D721Med (cell line): ENCODE data around the gene LEKR1.
A peak's percentile ranks its signal among the peaks of the same experiment; 100 is the strongest.

Source experiments
- DNase-seq: peaks from one replicate; pipeline ENCODE4 v3.0.0; 2011; ENCODE audit warnings: low spot score; ENCODE audit not compliant: insufficient read length
- FAIRE-seq: peaks from 2 replicates; lab custom pipeline; 2011; peaks lifted over from hg19 to GRCh38; lab: Jason Lieb, UNC
- CTCF ChIP-seq: IDR thresholded peaks from 2 replicates; pipeline ENCODE4 v1.5.1; 2012; ENCODE audit warnings: mild to moderate bottlenecking, control low read depth; ENCODE audit not compliant: insufficient read depth; ENCODE audit errors: missing control alignments

LEKR1 gene

GRCh38 chr3:157086060-157086750 is 260.1 kb downstream of the LEKR1 start:
- no peak for TF ChIP-seq CTCF
- no peak for DNase-seq
- no peak for FAIRE-seq

- DNase-seq (no peak), FAIRE-seq (no peak)
- no peak for TF ChIP-seq CTCF
Observed at GRCh38 chr3:157086775-157087174, 260.6 kb downstream of the LEKR1 start.

DNA sequence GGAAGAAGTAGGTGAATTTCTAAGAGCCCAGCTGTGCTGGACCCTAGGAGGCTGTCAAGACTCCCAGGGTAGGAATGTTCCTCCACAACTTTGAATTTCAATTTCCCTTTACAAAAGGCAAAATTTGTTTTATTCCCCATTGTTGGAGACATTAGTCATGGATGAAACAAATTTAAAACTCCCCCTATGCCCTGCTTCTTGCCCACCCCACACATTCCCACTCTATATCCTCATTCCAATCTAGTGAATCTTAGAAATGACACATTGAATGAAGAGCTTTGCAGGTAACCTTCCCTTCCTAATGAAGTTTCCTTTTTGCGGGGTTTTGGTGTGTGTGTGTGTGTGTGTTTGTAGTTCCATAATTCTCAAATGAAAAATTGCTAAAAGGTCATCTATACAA is 261.2 kb downstream of the LEKR1 start:
- no peak for FAIRE-seq

DNA sequence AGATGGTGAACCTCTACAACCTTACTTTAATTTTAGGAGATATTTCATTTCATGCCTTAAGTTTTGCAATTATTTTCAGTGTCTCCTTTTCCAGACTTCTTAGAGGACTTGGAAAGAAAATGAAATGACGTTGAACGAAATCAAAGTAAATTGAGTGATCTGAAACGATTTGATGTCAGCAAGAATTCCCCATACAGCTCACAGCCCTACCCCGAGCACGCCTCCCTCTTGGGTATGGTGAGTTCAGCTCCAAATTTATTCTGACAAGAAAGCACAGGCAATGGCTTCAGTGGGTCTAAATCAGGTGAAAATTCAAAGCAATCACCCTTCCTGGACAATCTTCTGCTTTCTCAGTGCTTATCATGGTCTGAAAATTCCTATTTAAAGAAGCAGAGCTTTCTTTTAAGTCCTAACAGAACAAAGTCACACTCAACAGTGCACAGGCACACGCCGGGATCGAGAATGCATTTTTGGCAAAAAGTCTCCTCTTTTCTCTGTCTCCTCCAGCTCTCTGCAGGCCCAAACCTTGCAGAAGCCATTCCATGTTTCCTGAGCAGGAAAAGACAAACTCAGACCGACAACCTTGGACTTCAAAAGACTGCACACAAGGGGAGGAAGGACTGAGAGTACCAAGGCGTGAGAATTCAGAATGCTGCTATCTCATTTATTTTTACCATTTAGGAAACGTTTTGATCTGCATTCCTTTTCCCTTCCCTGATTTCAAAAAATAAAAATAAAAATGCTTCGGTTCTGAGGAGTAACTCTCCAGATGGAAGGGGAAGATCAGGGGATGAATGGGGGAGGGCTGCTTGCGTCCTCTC is 261.8 kb downstream of the LEKR1 start:
- no peak for TF ChIP-seq CTCF
- DNase-seq (no peak), FAIRE-seq (no peak)

More for the DNA sequence above, 261.2 kb downstream of the LEKR1 start:
- no peak for DNase-seq
- no peak for TF ChIP-seq CTCF

DNA sequence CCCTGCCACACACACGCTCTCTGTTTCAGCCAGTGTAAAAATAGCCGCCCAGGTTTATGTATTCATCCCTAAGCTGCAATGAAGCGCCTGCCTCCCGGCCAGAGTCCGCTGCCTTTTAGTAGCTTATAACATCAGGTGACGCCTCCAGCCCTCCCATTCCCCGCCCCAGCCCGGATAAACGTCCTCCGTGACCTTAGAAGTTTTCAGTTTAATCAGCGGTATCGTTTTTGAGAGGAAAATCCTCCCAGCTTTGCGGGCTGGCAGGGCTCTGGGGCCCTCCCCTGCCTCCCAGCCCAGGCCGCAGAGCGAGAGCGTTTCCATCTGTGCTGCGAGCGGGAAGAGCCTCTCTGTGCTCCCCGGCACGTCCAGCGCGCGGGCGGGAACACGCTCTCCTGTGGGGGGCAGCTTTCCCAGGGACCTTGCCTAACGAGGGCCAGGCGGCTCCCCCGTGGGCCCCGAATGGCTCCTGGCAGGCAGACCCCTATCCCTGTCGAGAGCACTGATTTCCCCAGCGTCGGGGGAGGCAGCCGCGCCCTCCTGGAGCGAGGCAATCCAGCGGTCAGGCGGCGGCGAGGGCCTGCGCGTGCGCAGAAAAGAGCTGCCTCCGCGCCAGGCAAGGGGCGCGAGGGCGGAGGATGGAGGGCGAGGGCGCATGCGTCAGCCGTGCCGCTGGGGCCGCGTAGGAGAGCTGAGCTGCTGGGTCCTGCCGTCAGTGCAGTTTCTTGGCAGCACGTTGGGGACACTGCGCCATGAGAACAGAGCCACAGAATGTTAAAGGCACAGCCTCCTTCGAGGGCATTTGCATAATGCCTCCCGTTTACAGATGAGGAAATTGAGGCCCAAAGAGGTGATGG is 262.7 kb downstream of the LEKR1 start:
- TF ChIP-seq CTCF: no peak
- peak; percentile 88 for DNase-seq
- no peak for FAIRE-seq

GRCh38 chr3:157089455-157090221 is 263.5 kb downstream of the LEKR1 start:
- FAIRE-seq: no peak
- no peak for DNase-seq
- TF ChIP-seq CTCF: no peak
